RPMI8226 (cell line): ENCODE measurements around the gene SIRT4.

Experiments
- DNase-seq: peaks from one replicate; pipeline ENCODE4 v3.0.0-alpha.2; 2015

The SIRT4 gene

GRCh38 chr12:120278137-120279069 is 23.7 kb upstream of the SIRT4 start:
- DNase-seq, result no peak

- no peak for DNase-seq
Observed at GRCh38 chr12:120283318-120283717, 18.8 kb upstream of the SIRT4 start.

DNA sequence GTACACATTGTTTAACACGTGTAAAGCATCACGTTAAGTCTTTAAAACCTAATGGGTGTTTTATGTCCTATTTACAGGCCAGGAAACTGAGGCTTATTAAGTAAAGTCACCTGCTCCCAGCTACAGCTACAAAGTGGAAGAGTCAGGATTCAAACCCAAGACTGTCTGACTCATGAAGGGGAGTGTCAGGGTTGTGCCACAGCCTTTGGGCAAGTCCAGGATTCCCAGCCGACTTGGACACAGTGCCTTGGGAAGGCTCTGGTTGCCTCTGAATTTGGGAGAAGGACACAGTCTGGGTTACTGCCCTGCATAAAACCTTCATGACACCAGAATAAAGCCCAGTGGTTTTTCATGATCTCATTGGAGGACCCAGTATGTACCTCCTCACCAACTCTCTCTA is 17.7 kb upstream of the SIRT4 start:
- no peak for DNase-seq

DNA sequence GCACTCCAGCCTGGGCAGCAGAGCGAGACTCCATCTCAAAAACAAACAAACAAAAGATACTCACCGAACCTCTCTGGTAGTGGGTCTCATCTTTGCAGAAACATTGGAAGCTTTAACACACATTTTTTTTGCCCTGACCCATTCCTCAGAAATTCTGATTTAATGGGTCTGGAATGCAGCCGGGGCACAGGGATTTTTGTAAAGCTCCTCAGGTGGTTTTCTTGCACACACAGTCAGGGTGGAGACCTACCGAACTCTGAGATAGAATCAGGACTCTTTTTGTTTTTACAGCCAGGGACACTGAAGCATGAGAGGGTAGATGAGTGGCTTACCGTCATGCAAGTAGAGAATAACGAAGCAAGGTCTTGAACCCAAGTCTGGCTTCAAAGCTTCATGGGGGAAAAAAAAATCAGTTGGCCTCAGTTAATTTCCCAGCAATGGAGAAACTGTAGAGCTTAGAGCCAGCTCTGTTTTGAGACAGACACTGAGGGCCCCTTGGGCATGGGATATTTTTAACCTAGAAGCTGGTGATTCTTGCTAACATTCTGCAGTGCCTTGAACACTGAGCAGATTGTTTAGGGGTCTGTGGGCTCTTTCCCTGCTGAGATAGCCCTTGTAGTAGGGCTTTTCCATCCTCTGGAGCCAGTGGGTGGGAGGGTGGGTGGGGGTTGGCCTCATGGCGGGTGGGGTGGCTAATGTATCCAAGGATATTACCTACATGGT is 15.2 kb upstream of the SIRT4 start:
- no peak for DNase-seq

GRCh38 chr12:120287491-120287890 is 14.6 kb upstream of the SIRT4 start:
- no peak for DNase-seq

- DNase-seq, result peak; percentile 38
Observed at GRCh38 chr12:120290609-120291305, 11.4 kb upstream of the SIRT4 start.

DNA sequence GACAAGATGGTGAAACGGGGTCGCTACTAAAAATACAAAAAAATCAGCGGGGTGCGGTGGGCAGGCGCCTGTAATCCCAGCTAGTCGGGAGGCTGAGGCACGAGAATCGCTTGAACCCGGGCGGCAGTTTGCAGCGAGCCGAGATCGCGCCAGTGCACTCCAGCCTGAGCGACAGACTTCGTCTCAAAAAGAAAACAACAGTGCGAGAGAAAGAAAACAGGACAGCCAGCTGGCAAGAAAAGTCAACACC is 9.8 kb upstream of the SIRT4 start:
- DNase-seq, result no peak

DNA sequence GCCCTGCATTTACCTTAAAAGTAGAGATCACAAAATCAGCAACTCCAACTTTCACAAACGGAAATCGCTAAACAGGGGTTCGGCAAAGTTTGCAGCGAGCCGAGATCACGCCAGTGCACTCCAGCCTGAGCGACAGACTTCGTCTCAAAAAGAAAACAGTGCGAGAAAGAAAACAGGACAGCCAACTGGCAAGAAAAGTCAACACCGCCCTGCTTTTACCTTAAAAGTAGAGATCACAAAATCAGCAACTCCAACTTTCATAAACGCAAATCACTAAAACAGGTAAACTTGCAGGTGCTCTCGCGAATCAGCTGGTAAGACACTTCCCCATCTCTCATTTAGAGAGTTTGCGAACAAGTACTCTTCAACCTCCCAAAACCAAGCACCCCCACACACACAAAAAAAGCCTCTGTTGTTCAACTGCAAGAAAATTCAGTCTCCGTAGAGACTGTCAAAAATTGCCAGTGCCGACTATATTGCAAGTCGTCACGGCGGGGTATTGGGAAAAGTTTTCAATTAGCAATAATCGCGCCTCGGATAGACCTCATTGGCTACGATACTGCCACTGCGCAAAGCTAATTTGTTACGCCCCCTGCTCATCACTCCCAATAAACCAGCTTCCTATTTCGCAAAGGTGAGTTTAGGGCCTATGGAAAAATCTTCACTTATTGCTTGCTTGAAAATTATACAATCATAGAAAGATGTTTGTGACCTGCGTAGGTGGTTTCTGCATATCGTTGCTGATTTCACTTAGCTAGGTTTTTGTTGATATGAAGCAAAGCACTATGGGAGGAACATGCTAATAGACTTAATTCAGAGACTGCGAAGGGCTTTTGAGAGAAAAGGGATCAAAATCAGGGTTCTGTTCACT is 9.2 kb upstream of the SIRT4 start, which contains the start of gene RNU4-1:
Gene RNU4-1, minus strand, starts transcription at position 577 of the 871 bp plus-strand sequence.
- DNase-seq, result peak; percentile 90

GRCh38 chr12:120314220-120314619 is 12.1 kb downstream of the SIRT4 start:
- DNase-seq, result peak; percentile 36

DNA sequence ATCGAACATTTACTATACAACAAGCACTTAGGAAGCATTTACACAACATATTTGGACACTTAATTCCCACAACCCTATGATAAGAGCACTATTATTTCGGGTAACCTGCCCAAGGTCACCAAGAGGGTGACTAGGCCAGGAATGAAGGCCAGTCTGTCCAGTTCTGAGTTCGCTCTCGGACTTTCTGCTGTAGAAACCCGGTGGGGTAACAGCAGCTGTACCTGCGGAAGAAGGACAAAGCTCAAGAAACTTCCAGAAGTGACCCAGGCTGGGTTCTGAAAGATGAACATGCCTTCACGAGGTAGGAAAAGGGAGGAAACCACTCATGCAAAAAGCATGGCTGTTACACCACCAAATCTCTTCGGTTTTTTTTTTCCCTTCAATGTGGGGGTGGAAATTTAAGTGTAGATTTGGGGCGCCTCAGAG is 14.7 kb downstream of the SIRT4 start:
- DNase-seq, result peak; percentile 16

GRCh38 chr12:120317224-120318105 is 15.3 kb downstream of the SIRT4 start:
- DNase-seq, result peak; percentile 99

GRCh38 chr12:120321382-120322202 is 19.5 kb downstream of the SIRT4 start:
- DNase-seq, result no peak

GRCh38 chr12:120323772-120324171 is 21.7 kb downstream of the SIRT4 start:
- no peak for DNase-seq

GRCh38 chr12:120324841-120325417 is 22.8 kb downstream of the SIRT4 start:
- no peak for DNase-seq

DNA sequence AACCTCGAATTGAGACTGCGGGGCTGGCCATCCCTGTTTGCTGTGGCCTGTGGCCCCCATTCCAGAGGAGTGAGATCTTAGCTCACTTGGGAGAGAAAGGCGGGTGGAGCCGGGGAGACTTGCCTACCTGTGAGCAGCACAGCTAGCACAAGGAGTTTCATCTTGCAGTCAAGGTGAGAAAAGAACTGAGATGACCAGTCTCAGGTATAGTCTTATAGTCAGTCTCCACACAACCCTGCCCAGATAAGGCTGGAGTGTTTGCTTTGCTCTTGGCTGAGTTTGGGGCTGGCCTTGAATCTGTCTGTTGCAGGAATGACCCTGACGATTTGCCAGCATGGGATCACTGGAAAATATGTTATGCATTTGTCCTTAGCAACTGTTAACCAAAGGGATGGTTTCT is 25.5 kb downstream of the SIRT4 start, which contains the start of gene PLA2G1B:
Gene PLA2G1B, minus strand, starts transcription at position 187 of the 400 bp plus-strand sequence. Its CDS starts 26 bp downstream, at position 161.
- no peak for DNase-seq

GRCh38 chr12:120328228-120328627 is 26.1 kb downstream of the SIRT4 start:
- no peak for DNase-seq

DNA sequence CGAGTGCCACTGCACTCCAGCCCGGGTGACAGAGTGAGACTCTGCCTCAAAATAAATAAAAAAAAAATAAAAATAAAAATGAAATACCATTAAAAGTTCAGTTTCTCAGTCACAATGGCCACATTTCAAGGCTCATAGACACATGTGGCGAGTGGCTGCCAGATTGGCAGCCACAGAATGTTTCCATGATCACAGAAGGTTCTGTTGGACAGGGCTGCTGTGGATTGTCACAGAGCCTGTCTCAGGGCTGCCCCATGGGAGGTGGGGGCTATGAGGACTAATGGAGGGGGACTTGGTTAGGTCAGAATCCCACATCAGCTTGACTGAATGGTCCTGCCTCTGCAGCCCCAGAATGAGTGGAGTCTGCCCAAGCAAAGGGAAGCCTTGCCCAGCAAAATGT is 29.3 kb downstream of the SIRT4 start:
- DNase-seq, result no peak

GRCh38 chr12:120332041-120332440 is 29.9 kb downstream of the SIRT4 start:
- DNase-seq, result no peak

DNA sequence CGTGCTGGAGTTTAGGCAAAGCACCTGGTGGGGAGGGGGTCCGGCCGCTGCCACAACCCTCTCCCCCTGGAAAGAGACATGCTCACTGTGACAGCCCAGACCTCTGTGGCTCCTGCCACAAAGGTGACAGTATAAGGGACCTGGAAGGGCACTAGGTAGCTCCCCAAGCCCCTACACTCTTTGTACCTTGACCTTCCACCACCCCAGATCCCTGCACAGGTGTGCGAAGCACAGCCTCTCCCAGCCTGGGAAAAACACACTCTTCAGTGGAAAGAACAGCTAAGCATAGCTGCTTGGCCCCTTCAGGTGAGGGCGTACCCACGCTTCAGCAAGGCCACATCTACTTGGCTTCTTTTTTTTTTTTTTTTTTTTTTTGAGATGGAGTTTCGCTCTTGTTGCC is 30.4 kb downstream of the SIRT4 start:
- no peak for DNase-seq

- peak; percentile 65 for DNase-seq
Observed at GRCh38 chr12:120335447-120335846, 33.3 kb downstream of the SIRT4 start.
